NCI-H2107 treated with DMSO at 0.1 percent for 48 hours (cell line): ENCODE measurements around the gene SLC1A4.

Experiments used
- DNase-seq: peaks from one replicate; lab custom pipeline; 2025; ENCODE audit not compliant: unreplicated experiment; lab: John Stamatoyannopoulos, UW

SLC1A4 gene

DNA sequence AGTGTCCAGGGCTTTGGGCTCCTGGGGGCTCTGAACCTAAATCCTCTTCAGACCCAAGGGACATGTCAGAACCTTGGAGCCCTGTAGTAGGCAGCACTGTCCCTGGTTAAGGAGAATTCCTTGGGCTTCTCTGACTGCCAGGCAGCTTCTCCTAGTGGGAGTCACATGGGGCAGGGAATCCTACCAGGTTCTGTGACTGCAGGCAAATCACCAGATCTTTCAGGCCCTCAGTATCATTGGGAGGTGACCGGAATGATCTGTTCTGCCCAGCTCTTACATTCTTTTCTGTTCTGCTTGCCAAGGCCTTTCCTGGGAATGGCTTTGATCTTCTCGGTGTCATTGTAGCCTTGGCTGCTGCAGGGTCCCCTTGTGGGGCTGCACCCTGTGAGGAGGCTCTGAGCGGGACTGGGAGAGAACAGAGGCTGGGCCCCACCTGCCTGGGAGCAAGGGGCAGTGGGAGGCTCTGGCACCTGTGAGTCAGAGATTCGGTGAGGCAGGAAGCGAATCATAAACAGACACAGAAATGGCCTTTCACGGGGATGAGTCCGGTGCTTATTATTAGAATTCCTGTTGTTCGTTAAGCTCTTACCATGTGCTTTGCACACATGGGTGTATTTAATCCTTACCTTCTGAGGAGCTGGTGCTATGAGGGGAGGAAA, 81.1 kb downstream of the SLC1A4 start:
- no peak for DNase-seq

DNA sequence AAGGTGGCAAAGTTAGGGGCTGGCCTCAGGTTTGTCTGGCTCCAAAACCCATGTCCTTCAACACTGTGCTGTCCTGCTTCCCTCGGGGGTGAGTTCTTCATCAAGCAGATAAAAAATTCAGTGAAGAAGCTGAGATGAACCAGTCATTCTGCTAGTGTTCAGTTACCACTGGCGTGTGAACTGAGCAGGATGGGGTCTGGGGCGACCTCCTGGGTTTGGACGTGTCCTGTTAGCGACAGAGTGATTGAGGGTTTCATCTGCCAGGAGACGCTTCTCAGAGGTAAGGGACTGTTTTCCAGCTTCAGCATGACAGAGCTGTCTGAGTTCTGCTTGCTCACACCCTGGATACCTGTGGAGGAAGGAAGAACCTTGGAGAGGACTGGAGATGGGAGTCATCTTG, 81.7 kb downstream of the SLC1A4 start:
- no peak for DNase-seq

DNA sequence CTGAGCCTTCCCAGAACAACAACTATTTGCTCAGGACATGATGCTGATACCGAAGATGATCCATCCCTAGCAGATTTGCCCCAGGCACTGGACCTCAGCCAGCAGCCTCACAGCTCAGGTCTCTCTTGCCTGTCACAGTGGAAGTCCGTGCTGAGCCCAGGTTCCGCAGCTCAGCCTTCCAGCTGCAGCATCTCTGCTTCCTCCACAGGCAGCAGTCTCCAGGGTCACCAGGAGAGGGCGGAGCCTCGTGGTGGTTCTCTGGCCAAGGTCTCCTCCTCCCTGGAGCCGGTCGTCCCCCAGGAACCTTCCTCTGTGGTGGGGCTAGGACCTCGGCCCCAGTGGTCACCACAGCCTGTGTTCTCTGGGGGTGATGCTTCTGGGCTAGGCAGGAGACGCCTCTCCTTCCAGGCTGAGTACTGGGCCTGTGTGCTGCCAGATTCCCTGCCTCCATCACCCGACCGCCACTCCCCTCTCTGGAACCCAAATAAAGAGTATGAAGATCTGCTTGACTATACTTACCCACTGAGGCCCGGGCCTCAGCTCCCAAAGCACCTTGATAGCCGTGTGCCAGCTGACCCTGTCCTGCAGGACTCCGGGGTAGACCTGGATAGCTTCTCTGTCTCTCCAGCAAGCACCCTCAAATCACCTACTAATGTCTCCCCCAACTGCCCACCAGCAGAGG, 82.4 kb downstream of the SLC1A4 start:
- DNase-seq, result no peak

DNA sequence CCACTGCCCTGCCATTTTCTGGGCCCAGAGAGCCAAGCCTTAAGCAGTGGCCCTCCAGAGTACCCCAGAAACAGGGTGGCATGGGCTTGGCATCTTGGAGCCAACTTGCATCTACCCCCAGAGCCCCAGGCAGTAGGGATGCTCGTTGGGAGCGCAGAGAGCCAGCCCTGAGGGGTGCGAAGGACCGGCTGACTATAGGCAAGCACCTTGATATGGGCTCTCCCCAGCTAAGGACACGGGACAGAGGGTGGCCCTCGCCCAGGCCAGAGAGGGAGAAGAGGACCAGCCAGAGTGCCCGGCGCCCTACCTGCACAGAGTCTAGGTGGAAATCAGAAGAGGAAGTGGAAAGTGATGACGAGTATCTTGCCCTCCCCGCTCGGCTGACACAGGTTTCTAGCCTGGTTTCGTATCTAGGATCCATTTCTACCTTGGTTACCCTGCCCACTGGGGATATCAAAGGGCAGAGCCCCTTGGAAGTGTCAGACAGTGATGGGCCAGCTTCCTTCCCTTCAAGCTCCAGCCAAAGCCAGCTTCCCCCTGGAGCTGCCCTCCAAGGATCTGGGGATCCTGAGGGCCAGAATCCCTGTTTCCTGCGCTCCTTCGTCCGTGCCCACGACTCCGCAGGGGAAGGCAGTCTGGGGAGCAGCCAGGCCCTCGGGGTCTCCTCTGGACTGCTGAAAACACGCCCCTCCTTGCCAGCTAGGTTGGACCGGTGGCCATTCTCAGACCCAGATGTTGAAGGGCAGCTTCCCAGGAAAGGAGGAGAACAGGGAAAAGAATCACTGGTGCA, 83.2 kb downstream of the SLC1A4 start:
- no peak for DNase-seq
